Testis (tissue), 2 donors: Measurements from ENCODE around the gene SARS1.

ENCODE experiments used
- CTCF ChIP-seq, 3 experiments: fragments of 450-650 bp in 2 of 3; fragments of 200-600 bp in 1 of 3; sonication (generic) in 1 of 3; IDR thresholded peaks; one replicate each; pipeline ENCODE4 v1.5.1; 2016 to 2019; ENCODE audit warnings: antibody characterized with exemption in 3 of 3, mild to moderate bottlenecking in 2 of 3, moderate library complexity in 1 of 3
- POLR2A ChIP-seq: fragments of 450-650 bp; IDR thresholded peaks from one replicate; pipeline ENCODE4 v1.6.1; 2017; ENCODE audit warnings: antibody characterized with exemption, mild to moderate bottlenecking, moderate library complexity

DNA sequence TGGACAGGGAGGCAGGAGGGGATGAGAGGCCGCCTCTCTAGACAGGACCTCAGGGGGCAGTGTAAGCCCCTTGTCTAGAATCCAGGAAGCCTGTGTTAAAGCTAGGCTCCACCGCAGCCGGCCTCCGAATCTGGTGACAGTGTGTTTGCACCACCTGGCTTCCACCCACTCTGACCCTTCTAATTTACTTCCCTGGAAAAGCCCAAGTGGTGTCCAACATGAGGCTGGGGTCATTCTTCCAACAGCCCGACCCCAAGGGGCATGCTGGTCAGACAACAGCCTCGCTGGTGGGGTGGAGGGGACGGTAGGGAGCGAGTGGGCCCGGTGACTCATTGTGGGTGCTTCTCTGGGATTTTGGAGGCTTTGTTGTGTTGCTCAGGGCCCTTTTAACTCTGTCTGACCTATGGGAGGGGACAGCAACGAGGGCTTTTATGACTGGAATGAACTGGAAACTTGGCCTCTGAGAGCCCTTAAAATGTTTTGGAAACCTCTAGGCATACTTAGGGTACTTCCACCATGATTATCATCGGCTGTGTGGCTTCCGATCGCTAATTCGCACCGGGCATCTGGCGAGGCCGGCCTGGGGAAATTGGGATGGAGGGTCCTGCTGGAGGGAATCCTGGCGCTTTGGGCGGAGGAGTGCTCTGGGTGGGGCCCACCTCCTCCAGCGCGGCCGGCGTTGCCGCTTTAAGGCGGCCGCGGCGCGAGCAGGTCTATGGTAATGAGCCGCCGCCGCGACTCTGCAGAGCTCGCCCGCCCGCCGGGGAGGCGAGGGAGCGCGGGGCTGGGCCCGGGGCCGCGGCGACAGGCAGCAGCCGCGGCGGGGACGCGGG is 35.3 kb downstream of the SARS1 start, which contains the start of gene CELSR2:
- TF ChIP-seq POLR2A: no peak
- no peak for TF ChIP-seq CTCF (IDR thresholded peaks at IDR 0.05)
